ENCODE data around the gene VTI1A.

DNA sequence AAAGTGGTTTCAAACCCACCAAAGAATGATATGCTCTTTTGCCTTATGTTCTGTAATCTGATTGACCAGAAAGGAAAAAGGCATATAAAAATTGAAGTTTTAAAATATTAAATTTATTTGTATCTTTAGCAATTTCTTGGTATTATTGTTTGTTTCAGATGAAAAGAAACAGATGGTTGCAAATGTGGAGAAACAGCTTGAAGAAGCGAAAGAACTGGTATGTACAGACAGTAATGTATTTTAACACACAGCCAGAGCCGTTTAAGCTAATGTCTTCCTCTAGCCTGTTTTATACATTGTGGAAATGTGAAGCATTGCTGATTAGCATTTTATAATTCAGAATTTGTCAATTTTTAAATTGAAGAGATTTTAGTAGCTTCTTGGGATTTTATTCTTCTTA is 13.4 kb downstream of the VTI1A start:
- TF ChIP-seq TEAD4 (IDR thresholded peaks at IDR 0.05; ENCODE audit: borderline replicate concordance, insufficient read depth) = no peak
- TF ChIP-seq, protein P1, sequence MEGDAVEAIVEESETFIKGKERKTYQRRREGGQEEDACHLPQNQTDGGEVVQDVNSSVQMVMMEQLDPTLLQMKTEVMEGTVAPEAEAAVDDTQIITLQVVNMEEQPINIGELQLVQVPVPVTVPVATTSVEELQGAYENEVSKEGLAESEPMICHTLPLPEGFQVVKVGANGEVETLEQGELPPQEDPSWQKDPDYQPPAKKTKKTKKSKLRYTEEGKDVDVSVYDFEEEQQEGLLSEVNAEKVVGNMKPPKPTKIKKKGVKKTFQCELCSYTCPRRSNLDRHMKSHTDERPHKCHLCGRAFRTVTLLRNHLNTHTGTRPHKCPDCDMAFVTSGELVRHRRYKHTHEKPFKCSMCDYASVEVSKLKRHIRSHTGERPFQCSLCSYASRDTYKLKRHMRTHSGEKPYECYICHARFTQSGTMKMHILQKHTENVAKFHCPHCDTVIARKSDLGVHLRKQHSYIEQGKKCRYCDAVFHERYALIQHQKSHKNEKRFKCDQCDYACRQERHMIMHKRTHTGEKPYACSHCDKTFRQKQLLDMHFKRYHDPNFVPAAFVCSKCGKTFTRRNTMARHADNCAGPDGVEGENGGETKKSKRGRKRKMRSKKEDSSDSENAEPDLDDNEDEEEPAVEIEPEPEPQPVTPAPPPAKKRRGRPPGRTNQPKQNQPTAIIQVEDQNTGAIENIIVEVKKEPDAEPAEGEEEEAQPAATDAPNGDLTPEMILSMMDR (IDR thresholded peaks at IDR 0.05) = no peak
